Hypothalamus (tissue), 51 donors: Measurements from ENCODE around the gene NMUR2.

ENCODE experiments used
- DNase-seq, 51 donors: peaks; one replicate each; lab custom pipeline; 2025; lab: John Stamatoyannopoulos, UW

Gene NMUR2

DNA sequence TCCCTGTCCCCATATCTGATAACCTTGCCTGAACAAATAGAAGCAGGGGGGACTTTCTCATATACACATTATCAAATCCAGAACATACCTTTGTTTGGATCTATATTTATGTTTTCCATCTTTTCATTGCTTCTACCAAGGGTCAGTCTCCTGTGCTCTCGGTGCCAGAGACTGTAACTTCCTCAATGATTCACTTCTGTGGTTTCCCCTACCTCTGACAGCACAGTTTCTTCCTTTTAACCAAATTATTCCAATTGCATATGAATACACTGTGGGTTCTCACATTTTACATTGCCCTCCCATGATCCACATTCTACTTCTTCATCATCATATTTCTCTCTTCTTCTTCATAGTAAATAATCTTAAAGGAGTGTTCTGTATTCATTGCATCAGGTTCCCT lies 32.2 kb downstream of the NMUR2 start:
- DNase-seq: no peak

DNA sequence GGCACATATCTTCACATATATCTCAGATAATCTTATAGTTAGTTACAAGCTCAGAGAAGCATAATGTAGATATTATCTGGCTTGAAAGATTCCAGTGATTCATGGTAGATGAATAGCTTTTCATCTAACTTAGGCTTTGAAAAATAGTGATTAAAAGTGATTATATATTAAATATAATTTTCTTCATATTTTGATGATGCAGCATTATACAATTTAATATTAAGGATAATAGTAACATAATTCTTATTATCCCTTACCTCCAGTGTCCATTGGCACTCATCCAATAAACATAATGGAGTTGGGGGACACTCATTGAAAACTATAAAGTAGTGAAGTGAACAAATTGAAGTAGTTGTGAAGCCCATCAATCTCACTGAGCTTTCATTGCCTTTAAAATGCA lies 35.8 kb downstream of the NMUR2 start:
- no peak for DNase-seq

DNA sequence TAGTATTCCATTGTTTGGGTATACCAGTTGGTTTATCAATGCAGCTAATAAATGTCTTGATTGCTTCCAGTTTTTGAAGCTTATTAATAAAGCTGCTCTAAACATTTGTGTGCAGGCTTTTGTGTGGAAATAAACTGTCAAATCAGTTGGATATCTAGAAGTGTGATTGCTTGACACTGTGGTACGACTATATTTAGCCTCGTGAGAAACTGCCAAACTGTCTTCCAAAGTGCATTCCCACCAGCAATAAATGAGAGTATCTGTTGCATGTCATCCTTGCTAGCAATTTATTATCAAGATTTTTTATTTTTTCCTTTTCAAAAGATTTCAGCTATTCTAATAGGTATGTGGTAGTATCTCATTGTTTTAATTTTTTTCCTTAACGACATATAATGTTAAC lies 37.5 kb downstream of the NMUR2 start:
- DNase-seq: no peak

DNA sequence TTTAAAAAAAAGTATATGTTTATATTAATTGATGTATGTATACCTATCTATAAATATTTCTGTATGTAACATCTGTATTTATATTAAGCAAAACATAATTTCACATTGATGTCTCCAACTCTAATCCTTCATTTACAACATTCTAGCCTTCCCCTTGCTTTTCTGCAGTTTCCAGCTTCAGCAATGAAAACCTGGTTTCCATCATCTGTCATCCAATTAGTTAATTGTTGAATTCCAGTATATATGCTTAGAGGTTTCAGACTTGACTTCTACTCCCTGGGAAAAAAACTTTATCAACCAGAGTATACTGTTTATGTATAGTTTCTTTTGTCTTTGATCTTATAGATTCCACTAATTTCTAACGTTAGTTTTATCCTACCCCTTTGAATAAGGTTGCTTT lies 38.4 kb downstream of the NMUR2 start:
- no peak for DNase-seq

DNA sequence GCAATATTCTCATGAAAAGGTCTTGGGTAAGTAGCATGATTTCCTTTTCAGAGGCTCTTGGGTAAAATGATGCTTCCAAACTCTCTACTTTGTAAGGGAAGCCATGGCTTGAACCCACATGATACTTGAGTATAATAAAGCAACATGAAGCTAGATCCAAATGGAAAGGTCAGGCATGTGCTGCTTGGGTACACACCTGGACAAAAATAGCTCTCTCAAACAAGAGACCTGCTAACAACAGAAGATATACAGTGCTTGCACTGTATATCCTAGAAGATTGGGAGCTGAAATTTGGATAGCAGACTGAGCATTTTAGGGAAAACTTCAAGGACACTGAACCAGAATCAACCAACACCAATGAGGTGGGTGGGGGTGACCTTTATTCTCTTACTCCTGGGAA lies 40.2 kb downstream of the NMUR2 start:
- DNase-seq: no peak

DNA sequence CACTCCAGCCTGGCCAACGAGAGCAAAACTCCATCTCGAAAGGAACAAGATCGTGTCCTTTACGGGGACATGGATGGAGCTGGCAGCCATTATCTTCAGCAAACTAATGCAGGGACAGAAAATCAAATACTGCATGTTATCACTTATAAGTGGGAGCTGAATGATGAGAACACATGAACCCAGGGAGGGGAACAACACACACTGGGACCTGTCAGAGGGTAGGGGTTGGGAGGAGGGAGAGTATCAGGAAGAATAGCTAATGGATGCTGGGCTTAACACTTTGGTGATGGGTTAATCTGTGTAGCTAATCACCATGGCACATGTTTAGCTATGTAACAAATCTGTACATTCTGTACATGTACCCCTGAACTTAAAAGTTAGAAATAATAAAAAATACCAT lies 40.9 kb downstream of the NMUR2 start:
- no peak for DNase-seq

DNA sequence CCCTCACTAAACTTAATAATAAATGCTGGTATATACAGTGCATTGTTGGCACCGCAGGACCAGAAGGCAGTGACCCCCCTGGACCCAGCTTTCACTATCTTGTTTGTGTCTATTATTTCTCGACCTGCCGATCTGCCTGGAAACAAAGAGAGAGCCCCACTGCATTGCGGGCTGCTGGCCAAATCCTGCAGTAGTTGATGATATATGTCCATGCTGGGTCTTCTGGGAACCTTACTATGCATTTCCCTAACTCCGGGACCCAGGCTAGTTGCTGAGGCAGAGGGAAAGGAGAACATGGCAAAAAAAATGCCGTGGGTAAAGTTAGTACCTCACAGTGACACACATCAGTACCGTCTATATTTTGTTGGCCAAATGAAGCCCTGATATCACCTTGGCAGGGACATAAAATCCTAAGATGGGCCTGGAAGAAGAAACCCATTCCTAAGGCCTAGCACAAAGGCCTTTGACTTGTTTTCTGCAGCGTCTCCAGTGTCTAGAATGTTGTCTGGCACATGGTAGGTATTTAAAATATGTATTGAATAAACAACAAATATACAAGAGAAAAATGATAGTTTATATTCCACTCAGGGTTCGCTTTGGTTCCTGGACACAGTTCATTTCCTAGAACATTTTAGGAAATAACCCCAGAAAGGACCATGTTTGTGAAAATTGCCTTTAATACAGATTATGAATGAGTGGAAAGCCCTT lies 46.1 kb downstream of the NMUR2 start:
- DNase-seq: no peak

DNA sequence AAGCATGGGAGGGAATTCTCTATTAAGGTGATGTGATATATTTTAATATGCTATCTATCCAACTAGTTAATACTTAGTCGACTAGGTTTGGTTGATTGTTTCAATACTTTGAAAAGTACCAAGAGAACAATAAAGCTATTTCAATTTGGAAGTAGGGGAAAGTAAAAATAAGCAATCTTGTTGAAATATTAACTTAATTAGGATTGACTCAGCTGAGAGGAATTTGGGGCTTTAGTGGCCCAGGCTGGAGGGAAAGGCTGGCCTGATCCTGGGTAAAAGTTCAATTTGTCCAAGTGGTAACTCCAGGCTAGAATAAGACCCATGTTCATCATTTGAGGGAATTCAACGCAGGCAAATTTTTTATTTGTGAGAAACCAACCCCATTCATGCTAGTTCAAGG lies 48.6 kb downstream of the NMUR2 start:
- no peak for DNase-seq

DNA sequence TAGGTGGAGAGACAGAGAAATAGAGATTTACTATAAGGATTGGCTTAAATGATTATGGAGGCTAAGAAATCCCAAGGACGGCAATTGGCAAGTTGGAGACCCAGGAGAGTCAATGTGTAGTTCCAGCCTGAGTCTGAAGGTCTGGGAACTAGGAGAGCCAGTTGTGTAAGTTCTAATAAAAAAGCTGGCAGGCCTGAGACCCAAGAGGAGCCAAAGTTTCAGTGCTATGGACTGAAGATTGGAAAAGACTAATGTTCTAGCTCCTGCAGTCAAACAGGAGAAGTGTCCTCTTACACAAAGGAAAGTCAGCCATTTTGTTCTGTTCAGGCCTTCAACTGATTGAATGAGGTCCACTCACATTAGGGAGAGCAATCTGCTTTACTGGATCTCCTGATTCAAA lies 50.0 kb downstream of the NMUR2 start:
- DNase-seq: no peak

DNA sequence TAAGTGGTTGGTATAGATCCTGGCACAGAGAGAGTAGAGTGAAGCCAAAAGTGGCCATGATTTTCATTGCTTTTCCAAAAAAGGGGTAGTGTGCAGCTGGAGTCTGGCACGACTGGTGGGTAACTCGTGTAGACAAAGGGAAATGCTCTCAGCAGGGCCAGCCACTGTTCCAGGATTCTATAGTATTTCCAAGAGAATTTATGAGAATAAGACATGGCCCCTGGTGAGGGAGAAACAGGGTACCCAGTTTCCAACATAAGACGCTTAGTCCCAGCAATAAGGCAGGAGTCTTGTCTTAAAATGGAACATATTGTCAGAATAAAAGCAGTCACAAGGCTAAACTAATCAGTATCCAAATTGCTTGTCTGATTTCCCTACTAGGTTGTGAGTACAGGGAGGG lies 52.1 kb downstream of the NMUR2 start:
- DNase-seq: no peak

DNA sequence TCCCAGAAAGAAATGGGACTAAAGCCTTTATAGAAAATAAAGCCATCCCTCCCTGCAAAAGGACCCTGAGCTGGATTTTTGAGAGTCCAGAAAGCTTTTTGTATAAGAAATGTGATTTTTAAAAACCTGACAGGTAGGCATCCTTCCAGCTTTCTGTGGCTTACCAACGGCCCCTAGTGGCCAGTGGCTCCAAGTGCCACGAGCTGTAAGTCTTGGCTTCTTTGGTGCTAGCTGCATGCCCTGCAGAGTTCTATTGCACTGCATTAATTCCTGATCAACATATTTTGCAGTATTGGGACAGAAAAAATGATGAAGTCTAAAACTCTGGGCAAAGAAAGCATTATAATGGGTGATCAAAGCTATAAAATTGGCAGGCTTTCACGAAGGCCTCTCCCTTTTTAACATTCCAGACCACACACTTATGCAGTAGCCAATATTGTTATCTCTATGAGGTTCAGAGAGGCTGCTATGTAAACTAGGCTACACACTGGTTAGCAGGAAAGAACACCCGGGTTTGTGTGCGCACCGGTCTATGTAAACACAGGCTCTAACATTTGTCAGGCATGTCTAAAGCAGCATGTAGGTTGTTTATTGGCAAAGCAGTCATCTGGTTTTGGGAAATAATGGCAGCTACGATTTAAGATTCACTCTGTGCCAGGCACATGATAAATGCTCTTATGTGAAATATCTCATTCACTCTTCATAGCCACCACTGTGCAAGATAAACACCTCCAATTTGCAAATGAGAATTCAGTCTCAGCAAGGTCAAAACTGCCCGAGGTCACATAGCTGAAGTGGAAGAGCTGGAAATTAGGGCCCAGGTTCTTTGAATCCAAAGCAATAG lies 55.2 kb downstream of the NMUR2 start:
- DNase-seq: peak in 32 of 51 donors; percentile 1 to 57 (median 26)
